HG03175 (cell line): ENCODE measurements around the gene JPH3.

Source experiments
- ATAC-seq: cut with Tn5 transposase; IDR thresholded peaks from one replicate; pipeline ENCODE4 v1.9.1; 2021; ENCODE audit warnings: mild to moderate bottlenecking, moderate library complexity; ENCODE audit not compliant: unreplicated experiment

JPH3 gene

GRCh38 chr16:87648698-87649487 lies 46.6 kb downstream of the JPH3 start:
- no peak for ATAC-seq

- no peak for ATAC-seq
These were observed 50.1 kb downstream of the JPH3 start for GRCh38 chr16:87652386-87652785.

GRCh38 chr16:87652799-87653198 lies 50.5 kb downstream of the JPH3 start:
- no peak for ATAC-seq

GRCh38 chr16:87653234-87653633 lies 50.9 kb downstream of the JPH3 start:
- ATAC-seq = no peak

- ATAC-seq = no peak
These were observed 52.5 kb downstream of the JPH3 start for GRCh38 chr16:87654826-87655225.

- ATAC-seq = no peak
These were observed 54.0 kb downstream of the JPH3 start for GRCh38 chr16:87656328-87656727.

- no peak for ATAC-seq
These were observed 55.4 kb downstream of the JPH3 start for GRCh38 chr16:87657621-87658192.

GRCh38 chr16:87658564-87659225 lies 56.4 kb downstream of the JPH3 start:
- no peak for ATAC-seq

- ATAC-seq = no peak
These were observed 59.3 kb downstream of the JPH3 start for GRCh38 chr16:87661561-87661960.

GRCh38 chr16:87662254-87663204 lies 60.2 kb downstream of the JPH3 start:
- no peak for ATAC-seq

- ATAC-seq = no peak
These were observed 62.5 kb downstream of the JPH3 start for GRCh38 chr16:87664792-87665191.

GRCh38 chr16:87665193-87665592 lies 62.9 kb downstream of the JPH3 start:
- ATAC-seq = no peak

- no peak for ATAC-seq
These were observed 64.6 kb downstream of the JPH3 start for GRCh38 chr16:87666919-87667318.

- no peak for ATAC-seq
These were observed 65.1 kb downstream of the JPH3 start for GRCh38 chr16:87667443-87667842.

- no peak for ATAC-seq
These were observed 65.6 kb downstream of the JPH3 start for GRCh38 chr16:87667946-87668345.

GRCh38 chr16:87669672-87670071 lies 67.4 kb downstream of the JPH3 start:
- ATAC-seq = no peak

GRCh38 chr16:87671221-87671620 lies 68.9 kb downstream of the JPH3 start:
- ATAC-seq = no peak

- no peak for ATAC-seq
These were observed 69.5 kb downstream of the JPH3 start for GRCh38 chr16:87671715-87672270.

- ATAC-seq = no peak
These were observed 72.1 kb downstream of the JPH3 start for GRCh38 chr16:87674419-87674818.

- ATAC-seq = no peak
These were observed 72.9 kb downstream of the JPH3 start for GRCh38 chr16:87675111-87675719.
